NCI-H345 treated with DMSO at 0.1 percent for 48 hours (cell line): ENCODE data around the gene KLK4.

ENCODE experiments used
- DNase-seq: peaks from one replicate; lab custom pipeline; 2025; ENCODE audit not compliant: unreplicated experiment; lab: John Stamatoyannopoulos, UW

Gene KLK4, protein sequence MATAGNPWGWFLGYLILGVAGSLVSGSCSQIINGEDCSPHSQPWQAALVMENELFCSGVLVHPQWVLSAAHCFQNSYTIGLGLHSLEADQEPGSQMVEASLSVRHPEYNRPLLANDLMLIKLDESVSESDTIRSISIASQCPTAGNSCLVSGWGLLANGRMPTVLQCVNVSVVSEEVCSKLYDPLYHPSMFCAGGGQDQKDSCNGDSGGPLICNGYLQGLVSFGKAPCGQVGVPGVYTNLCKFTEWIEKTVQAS

DNA sequence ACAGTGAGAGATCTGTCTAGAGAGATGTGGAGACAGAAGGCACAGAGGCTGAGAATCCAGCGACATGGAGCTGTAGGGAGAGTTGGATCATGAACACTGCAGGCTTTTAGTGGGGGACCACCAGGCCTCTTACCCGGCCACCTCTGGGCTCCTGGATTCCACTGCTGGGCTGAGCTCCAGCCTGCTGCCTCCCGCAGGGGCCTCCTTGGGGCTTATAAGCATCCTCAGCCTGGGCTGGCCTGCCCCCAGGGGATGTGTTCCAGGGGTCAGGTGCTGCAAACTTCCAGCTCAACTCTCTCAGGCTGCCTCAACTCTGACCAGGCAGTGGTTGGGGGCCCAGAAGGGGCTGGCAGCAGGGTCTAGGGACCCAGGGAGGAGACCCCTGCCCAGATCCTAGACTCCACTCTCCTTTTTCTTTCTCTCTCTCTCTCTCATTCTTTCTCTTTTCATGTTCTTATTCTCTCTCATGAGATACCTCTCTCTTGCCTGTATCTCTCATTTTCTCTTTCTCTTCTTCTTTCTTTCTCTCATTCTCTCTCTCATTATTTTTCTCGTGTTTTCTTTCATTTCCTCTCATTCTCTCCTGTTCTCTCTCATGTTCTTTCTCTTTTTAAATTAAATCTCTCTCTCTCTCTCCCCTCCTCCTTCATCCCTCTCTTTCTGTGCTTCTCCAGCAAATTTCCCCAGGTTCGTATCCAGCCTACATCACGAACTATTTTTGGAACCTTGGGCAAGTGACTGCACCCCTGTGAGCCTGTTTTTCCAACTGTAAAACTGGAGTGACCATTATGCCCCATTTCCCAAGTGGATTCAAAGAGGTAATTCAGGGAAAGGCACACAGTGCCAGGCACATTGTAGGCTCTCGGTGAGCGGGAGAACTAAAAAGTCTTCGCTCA, at the start of gene KLK4:
TSS of gene KLK4 (minus strand) at position 190 of the 896 bp plus-strand sequence. CDS start 657 bp downstream, outside the sequence.
- DNase-seq: no peak

DNA sequence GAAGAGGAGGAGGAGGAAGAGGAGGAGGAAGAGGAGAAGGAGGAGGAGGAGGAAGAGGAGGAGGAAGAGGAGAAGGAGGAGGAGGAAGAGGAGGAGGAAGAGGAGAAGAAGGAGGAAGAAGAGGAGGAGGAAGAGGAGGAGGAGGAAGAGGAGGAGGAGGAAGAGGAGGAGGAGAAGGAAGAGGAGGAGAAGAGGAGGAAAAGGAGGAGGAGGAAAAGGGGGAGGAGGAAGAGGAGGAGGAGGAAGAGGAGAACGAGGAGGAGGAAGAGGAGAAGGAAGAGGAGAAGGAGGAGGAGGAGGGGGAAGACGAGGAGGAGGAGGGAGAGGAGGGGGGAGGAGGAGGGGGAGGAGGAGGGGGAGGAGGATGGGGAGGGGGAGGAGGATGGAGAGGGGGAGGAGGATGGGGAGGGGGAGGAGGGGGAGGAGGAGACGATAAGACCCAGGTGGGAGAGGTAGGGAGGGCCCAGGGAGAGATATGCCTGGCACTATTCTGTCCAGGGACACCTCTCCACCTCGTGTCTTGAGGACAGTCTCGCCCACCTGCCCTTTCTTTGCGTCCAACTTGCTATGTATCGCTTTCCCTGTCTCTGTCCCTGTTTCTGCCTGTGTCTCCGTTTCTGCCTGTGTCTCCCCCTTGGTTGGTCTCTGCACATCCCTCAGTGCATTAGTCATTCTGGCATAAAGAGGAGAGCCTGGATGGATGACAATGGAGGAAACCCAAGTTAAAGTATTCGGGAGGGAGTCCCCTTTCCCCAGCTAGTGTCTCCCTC, 48.7 kb upstream of the KLK4 start:
- DNase-seq: no peak

DNA sequence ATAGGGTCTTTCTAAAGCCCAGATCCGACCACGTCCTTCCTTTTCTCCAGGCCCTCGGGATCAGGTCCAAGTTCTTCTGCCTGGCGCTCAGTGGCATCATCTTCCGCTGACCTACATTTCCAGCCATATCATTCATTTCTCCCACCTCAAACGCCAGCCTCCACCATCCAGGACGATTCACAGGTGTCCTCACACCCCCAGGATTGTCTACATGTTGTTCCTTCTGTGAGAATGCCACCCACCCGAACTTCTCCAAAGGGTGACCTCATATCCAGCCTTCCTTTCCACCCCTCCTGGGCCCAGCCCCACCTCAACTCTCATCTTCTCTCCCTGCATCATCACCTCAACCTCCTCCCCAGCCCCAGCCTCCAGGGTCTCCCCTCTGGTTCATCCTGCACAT, 46.4 kb upstream of the KLK4 start:
- DNase-seq: no peak

DNA sequence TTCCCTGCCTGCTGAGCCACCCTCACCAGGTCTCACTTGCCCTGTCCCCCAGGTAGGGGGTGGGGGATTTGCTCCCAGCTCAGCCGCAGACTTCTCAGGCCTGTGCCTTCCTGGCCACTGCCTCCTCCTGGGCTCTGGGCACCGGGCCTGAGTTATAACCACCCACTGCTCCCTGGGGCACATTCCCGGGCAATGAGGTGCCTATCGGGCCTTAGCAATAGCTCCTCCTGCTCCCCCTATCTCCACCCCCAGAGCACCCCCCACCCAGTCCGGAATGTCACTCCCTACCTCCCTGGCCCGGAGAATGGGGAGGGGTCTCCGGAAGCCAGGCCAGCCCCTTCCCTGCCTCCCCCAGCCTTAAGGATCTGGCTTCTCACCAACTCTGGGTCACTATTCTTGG, 41.7 kb upstream of the KLK4 start, which contains the start of gene KLK5:
TSS of gene KLK5 (minus strand) at position 129 of the 400 bp plus-strand sequence. CDS start 381 bp downstream, outside the sequence.
- no peak for DNase-seq

DNA sequence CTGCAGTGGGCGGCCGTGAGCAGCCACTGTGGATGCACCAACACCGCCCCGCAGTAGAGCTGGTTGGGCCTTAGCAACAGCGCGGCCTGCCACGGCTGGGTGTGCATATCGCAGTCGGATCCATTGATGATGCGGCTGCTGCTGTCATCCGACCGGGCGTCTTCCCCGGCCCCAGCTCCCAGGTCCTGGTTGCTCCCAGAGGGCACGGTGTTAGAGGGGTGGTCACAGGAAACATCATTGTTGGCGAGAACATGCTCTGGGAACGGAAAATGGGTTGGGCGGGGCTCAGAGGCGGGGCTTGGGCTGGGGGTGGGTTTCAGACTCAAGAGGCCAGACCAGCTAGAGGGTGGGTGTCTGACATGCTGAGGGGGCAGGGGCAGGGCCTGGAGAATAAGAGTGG, 38.7 kb upstream of the KLK4 start:
- DNase-seq: no peak

DNA sequence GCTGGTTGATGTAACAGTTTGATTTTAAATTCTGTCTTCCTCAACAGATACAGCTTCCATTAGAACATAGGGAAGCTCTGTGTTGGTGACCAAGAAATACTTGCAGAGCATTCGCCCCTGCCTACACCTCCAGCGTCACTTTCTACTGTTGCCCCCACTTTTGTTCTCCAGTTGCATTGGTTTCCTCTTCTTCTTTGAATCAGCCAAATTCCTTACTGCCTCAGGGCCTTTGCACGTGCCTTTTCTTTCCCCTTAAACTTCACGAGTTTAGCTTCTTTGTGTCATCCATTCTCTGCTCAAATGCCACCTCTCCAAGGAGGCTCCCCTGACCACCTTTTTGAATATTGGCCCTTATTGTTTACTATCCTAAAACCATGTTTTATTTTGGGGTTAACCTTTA, 35.9 kb upstream of the KLK4 start:
- no peak for DNase-seq

DNA sequence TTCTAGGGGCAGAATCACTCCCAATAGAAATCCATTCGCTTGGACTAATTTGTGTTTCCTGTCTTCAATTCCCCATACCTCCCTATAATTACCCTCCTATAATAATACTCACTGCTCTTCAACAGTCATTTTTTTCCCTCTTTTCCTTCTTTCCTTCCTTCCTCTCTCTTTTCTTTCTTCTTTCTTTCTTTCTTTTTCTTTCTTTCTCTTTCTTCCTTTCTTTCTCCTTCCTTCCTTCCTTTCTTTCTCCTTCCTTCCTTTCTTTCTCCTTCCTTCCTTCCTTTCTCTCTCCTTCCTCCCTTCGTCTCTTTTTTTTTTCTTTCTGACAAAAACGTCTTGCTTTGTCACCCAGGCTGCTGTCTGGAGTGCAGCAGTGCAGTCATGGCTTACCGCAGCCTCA, 33.6 kb upstream of the KLK4 start:
- DNase-seq: no peak

DNA sequence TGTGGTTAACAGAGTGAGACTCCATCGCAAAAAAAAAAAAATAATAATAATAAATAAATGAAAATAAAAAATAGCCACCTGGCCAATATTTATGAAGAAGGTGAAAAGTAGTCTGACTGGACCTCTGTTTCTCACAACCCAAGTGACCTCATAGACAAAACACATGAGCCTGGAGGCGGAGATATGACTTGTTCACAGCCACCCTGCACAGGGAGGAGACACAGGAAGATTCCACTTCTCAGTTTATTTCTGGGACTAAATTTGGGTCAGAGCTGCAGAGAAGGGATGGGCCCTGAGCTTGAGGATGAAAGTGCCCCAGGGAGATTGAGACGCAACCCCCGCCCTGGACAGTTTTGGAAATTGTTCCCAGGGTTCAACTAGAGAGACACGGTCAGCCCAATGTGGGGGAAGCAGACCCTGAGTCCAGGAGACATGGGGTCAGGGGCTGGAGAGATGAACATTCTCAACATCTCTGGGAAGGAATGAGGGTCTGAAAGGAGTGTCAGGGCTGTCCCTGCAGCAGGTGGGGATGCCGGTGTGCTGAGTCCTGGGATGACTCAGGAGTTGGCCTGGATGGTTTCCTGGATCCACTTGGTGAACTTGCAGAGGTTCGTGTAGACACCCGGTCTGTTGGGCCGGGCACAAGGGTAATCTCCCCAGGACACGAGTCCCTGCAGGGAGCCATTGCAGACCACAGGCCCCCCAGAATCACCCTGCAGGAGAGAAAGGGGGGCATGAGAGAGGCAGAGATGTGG, 32.1 kb upstream of the KLK4 start:
- DNase-seq: no peak

DNA sequence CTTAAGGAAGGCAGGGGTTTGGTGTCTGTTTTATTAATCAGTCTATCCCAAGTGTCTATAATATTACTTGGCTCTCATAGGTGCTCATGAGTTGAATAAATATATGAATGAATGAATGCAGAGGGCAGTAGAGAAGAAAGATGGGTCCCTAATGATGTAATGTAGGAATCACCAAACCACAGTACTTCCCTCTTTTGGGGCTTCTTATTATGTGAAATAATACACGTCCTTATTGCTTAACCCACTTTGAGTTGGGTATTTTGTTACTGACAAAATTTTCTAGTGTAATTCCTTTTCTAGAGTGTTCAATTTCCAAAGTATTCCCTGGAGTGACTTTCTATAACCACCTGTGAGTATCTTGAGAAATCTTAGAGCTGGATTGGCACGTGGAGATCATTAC, 28.4 kb upstream of the KLK4 start:
- no peak for DNase-seq

DNA sequence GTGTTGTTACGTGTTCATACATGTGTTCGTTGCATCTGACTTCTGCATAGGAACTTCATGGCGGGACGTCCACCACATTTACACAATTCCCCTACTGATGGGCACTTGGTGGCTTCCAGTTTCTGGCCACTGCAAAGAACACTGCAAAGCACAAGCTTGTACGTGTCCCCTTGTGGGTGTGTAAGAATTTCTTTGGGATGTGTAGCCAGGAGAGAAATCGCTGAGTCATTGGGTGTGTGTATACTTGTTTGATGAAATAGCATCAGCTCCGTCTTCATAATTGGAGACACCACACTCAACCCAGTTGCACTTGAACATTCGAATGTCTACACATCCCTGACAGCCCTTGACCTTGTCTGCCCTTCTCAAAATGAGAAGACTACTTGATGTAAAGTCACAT, 22.4 kb upstream of the KLK4 start:
- no peak for DNase-seq

DNA sequence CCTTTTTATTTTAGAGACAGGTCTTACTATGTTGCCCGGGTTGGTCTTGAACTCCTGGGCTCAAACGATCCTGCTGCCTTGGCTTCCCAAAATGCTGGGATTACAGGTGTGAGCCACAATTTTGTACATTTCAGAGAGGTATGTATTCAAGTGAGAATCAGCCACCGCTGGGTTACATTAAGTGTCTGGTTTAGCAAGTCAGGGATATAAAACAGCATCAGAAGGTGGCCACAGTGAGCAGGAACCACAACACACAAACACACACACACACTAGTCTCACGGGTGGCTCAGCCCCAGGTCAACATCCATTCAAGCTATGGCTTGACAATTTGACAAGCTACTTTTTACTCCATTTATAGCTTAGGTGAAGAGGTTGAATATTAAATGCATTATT, 21.5 kb upstream of the KLK4 start:
- DNase-seq: no peak

DNA sequence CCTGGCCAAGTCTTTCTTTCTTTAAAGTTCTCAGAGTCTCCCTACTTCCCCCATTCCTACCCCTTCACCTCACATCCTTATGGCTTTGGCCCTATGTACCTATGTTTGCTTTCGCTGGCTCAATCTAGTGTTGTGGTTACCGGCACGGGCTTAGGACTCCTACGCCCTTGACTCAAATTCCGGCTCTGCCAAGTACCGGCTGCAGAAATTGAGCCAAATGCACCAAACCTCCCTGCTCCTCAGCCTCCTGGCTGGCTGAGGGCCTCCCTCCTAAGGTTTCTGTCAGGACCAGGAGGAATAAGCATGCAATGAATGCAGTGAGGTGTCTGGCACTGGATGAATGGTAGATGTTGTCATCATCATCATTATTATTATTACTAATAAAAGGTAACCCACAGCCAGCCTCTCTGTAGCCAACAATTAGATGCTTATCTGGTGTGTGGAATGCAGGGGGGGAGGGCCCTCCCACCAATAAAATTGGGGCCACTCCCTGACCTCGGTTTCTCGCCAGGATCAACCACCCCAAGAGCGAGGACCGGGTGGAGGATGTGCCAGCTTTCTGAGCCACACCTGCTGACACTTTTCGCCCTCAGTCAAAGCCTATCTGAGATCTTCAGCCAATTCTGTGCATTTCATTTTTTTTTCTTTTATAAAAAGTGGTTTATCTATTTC, 21.0 kb upstream of the KLK4 start:
- no peak for DNase-seq

DNA sequence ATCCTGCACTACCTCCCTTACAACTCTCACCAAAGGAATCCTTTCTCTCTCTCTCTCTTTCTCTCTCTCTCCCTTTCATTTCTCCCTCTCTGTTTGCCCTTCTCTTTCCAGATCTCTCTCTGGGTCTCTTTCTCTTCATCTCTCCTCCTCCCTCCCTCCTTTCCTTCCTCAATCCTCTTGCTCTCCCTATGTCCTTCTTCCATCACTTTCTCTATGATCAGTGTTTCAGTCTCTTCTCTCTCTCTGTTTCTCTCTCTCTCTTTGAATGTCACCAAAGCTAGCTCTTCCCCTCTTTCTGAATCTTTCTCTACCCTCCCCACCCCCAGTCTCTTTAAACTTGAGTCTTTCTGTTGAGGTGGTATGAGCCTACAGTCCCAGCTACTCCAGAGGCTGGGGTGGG, 19.8 kb upstream of the KLK4 start:
- no peak for DNase-seq

DNA sequence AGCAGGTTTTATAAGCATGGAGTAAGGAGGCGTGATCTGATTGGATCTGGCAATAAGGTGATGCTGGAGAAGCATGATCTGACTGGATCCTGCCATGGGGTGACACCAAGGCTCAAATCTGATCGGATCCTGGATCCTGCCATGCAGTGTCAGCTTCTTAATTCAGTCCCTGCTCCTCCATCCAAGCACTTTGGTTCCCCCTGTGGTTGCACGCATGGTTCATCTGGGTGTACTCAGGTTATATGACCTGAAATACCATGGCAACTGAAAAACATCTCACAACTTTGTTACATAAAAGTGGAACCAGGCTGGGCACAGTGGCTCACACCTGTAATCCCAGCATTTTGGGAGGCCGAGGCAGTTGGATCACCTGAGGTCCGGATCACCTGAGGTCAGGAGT, 17.6 kb upstream of the KLK4 start:
- no peak for DNase-seq

DNA sequence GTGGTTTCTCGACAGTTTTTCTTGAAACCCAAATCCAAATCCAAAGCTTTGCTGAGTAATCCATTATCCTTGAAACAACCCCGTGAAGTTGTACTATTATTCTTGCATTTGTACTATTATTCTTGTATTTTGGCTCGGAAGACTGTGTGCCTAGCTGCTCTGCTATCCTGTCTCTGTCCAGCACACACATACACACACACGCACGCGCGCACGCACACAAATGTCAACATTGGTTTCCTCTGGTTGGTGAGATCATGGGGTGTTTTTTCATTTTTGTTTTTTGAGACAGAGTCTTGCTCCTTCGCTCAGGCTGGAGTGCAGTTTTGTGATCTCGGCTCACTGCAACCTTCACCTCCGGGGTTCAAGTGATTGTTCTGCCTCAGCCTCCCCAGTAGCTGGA, 14.9 kb upstream of the KLK4 start:
- DNase-seq: no peak

DNA sequence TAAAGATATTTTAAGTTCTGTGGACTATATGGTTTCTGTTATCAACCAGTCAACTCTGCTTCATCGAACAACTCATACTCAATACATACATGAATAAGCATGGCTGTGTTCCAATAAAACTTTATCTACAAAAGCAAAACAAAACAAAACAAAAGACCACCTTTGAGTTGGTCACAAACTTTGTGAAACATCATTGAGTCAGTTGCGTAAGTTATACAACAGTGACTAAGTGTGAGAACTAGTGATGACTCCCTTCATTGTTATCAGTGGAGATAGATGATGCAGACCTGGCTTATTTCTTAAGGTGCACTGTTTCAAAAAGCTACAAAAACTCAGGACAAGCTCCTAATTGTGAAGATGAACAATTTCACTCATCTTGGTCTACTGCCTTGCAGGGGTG, 14.5 kb upstream of the KLK4 start:
- no peak for DNase-seq

DNA sequence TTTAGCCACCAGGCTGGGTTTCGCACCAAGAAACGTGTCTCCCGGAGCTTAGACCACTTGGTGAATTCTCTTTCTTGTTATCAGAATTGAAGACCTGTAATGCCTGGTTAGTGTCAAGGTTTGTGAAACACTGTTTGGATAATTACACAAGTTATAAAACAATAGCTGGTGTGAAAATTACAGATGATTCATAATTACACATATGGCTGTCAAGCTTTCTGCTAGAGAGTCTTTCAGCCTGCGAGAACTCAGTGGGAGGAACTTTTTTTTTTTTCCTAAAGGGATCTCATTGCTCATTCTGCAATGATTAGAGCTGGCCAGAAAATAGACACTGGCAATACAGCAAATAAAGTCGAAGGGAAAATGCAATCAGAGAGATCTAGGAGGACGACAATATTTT, 13.4 kb upstream of the KLK4 start:
- DNase-seq: no peak

DNA sequence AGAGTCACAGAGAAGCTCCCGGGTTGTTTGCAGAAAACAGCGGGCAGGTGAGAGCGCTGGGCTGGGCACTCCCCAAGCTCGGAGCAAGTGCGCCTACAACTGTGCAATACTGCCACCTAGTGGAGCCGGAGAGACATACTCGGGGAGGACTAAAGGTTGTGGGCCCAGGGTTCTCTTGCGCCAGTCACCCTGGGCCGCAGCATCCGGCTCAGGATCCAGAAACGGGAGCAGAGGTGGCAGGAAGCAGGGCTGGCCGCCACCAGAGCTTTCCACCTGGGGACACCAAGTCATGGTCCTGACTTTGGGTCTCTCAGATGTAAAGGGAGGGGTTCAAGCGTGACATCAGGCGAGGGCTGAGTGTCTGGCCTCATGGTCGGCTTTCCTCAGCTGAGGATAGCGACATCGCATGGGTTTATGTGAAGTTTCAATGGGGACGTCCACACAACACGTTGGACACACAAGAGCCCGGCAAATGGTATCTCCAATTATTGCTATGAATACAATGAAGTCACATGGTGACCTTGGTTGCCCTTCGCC, 11.2 kb upstream of the KLK4 start:
- DNase-seq: peak; percentile 70

DNA sequence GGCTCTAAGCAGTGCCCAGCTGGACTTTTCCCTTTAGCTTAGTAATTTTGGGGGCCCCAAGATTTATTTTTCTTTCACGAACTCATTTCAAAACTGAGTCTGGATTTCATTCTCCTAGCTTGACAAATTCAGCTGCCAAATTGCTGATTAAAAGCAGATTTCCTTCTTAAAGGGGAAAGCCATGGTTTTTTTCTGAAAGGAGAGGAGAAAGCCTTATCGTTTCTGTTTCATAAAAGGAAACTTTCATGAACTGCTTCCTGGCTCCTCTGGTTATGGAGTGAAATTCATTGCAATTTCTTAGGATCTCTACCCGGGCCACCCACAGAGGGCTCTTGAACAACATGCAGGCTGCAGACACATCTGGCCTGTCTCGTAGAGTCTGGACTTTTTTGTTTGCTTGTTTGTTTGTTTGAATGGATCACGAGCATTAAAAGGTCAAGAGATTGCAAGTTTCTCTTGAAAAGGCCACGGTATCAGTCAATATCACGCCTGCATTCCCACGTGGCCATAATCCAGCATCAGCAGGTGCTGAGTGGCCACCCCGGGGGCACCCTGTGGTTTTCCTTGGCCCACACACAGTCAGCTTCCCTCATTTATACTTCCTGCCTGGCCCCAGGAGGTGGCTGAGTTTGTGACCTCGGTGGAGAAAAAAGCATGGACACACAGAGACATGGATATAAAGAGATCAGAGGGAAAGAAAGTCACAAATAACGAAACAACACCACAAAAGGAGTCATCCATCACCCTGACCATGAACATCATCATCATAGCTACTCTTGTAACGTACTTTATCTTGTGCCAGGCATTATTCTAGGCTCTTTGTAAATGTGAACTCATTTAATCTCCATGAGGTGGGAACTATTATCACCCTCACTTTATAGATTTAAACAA, 10.5 kb upstream of the KLK4 start:
- peak; percentile 33 for DNase-seq
